Astrocyte of the hippocampus (primary cell): ENCODE data around the gene JOSD1.

Experiments used
- DNase-seq: peaks from one replicate; pipeline ENCODE4 v3.0.0; 2011; ENCODE audit warnings: low read depth, low spot score

Gene JOSD1

GRCh38 chr22:38713921-38714320 lies 13.2 kb upstream of the JOSD1 start:
- no peak for DNase-seq

GRCh38 chr22:38712486-38713207 lies 11.9 kb upstream of the JOSD1 start:
- DNase-seq, result peak; percentile 30

GRCh38 chr22:38710866-38711265 lies 10.1 kb upstream of the JOSD1 start:
- DNase-seq, result no peak

GRCh38 chr22:38710351-38710750 lies 9.6 kb upstream of the JOSD1 start:
- DNase-seq, result no peak

GRCh38 chr22:38709306-38709705 lies 8.6 kb upstream of the JOSD1 start:
- DNase-seq, result no peak

GRCh38 chr22:38707984-38708383 lies 7.2 kb upstream of the JOSD1 start:
- no peak for DNase-seq

- DNase-seq, result peak; percentile 14
Measured at GRCh38 chr22:38707346-38707745, 6.6 kb upstream of the JOSD1 start.

GRCh38 chr22:38706901-38707195 lies 6.1 kb upstream of the JOSD1 start:
- no peak for DNase-seq

GRCh38 chr22:38706101-38706900 lies 5.6 kb upstream of the JOSD1 start:
- peak; percentile 64 for DNase-seq

- DNase-seq, result peak; percentile 100
Measured at GRCh38 chr22:38705235-38706100, 4.7 kb upstream of the JOSD1 start, which contains the start of gene GTPBP1. GTPBP1 (plus strand) TSS chr22:38705944; CDS start chr22:38705956, 12 bp downstream.

GRCh38 chr22:38704654-38705234 lies 4.0 kb upstream of the JOSD1 start:
- DNase-seq, result no peak

GRCh38 chr22:38700270-38700788 lies 414 bp downstream of the JOSD1 start:
- no peak for DNase-seq

GRCh38 chr22:38699784-38700183 lies 959 bp downstream of the JOSD1 start:
- peak; percentile 39 for DNase-seq

- peak; percentile 19 for DNase-seq
Measured at GRCh38 chr22:38699143-38699542, 1.6 kb downstream of the JOSD1 start.

GRCh38 chr22:38698407-38699094 lies 2.2 kb downstream of the JOSD1 start:
- no peak for DNase-seq

GRCh38 chr22:38697425-38698089 lies 3.2 kb downstream of the JOSD1 start:
- peak; percentile 70 for DNase-seq

- peak; percentile 74 for DNase-seq
Measured at GRCh38 chr22:38696606-38697424, 3.9 kb downstream of the JOSD1 start.

- DNase-seq, result no peak
Measured at GRCh38 chr22:38694940-38695339, 5.8 kb downstream of the JOSD1 start.

- DNase-seq, result no peak
Measured at GRCh38 chr22:38694049-38694448, 6.7 kb downstream of the JOSD1 start.
